Measurements from ENCODE around the gene BRSK2. TPM values are rescaled to one million over a fixed set of nuclear protein-coding genes. Genes with fewer than 3 reads are reported as not detected.

The BRSK2 gene
- total and polyA plus RNA-seq, 2 experiments from 2014 or later: 4.7 to 13.6 TPM

- no peak overlapping the region for H3K27ac ChIP-seq
- no peaks in the 10 kb centered on the region for H3K79me2 ChIP-seq
- H3K27me3 ChIP-seq: no peaks in the 10 kb centered on the region
- H3K9me2 ChIP-seq (replicated peaks; ENCODE audit: insufficient read depth): no peaks in the 10 kb centered on the region
- H3K36me3 ChIP-seq (replicated peaks; ENCODE audit: insufficient read depth, low read depth): no peaks in the 10 kb centered on the region
- WGBS (ENCODE audit: low lambda C conversion rate, missing lambda C conversion rate): 85% methylated on average over 13 of the region's 17 CpGs
- H2AFZ ChIP-seq: no peak overlapping the region
- no peaks in the 10 kb centered on the region for H3K4me1 ChIP-seq (ENCODE audit: insufficient read depth)
- TF ChIP-seq EZH2 (IDR thresholded peaks at IDR 0.05; ENCODE audit: borderline replicate concordance) (no peak), EZH2phosphoT487 (IDR thresholded peaks at IDR 0.05; ENCODE audit: low read depth, severe bottlenecking, unreplicated experiment) (no peak), CTCF (IDR thresholded peaks at IDR 0.05; ENCODE audit: poor library complexity) (no peak)
- no peak overlapping the region for H3K4me2 ChIP-seq
- no peak for DNase-seq (ENCODE audit: low spot score)
- H3K9me3 ChIP-seq (ENCODE audit: low read depth): no peaks in the 10 kb centered on the region
- no peaks in the 10 kb centered on the region for H4K20me1 ChIP-seq (ENCODE audit: insufficient read depth, poor library complexity, severe bottlenecking)
- no peak overlapping the region for H3K4me3 ChIP-seq
Observed at GRCh38 chr11:1425439-1425838, 35.7 kb downstream of the BRSK2 start.

GRCh38 chr11:1428762-1429316 lies 39.1 kb downstream of the BRSK2 start:
- Histone ChIP-seq H3K79me2 (no peaks in the 10 kb centered on the region), H3K9me2 (replicated peaks; ENCODE audit: insufficient read depth) (no peaks in the 10 kb centered on the region), H4K20me1 (ENCODE audit: insufficient read depth, poor library complexity, severe bottlenecking) (no peaks in the 10 kb centered on the region), H2AFZ (no peak overlapping the region), H3K27ac (no peak overlapping the region), H3K4me2 (no peak overlapping the region), H3K4me1 (ENCODE audit: insufficient read depth) (no peaks in the 10 kb centered on the region), H3K4me3 (no peak overlapping the region), H3K27me3 (no peaks in the 10 kb centered on the region), H3K36me3 (replicated peaks; ENCODE audit: insufficient read depth, low read depth) (no peaks in the 10 kb centered on the region), H3K9me3 (ENCODE audit: low read depth) (no peaks in the 10 kb centered on the region)
- WGBS (ENCODE audit: low lambda C conversion rate, missing lambda C conversion rate): 99% methylated on average over 22 of the region's 22 CpGs
- DNase-seq (ENCODE audit: low spot score): no peak
- no peak for TF ChIP-seq CTCF (IDR thresholded peaks at IDR 0.05; ENCODE audit: poor library complexity)
- no peak for TF ChIP-seq EZH2 (IDR thresholded peaks at IDR 0.05; ENCODE audit: borderline replicate concordance)
- TF ChIP-seq EZH2phosphoT487 (IDR thresholded peaks at IDR 0.05; ENCODE audit: low read depth, severe bottlenecking, unreplicated experiment): no peak

DNA sequence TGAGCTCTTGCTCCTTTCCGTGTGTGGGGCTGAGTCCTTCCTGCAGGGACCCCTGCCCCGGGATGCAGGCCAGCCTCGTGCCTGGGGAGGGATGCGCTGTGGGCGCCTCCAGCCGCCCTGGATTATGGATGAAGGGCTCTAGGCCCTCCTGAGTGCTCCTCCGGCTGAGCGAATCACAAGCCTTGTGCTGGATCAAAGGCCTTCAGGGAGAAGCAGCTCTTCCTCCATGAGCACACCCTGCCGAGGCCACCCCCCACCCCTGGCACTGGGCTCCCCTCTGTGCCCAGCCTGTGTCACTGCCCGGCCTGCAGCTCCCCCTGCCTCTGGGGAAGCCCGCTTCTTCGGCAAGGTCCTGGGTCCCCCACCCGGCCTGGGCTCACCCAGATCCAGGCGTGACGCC lies 43.8 kb downstream of the BRSK2 start:
- 90% methylated on average over 15 of the region's 15 CpGs for WGBS (ENCODE audit: low lambda C conversion rate, missing lambda C conversion rate)
- no peak overlapping the region for H3K27ac ChIP-seq

More for the DNA sequence above, 43.8 kb downstream of the BRSK2 start:
- Histone ChIP-seq H3K79me2 (no peaks in the 10 kb centered on the region), H3K36me3 (replicated peaks; ENCODE audit: insufficient read depth, low read depth) (no peaks in the 10 kb centered on the region), H3K27me3 (no peaks in the 10 kb centered on the region), H3K9me2 (replicated peaks; ENCODE audit: insufficient read depth) (no peaks in the 10 kb centered on the region), H3K9me3 (ENCODE audit: low read depth) (no peaks in the 10 kb centered on the region), H3K4me1 (ENCODE audit: insufficient read depth) (peaks cover 23% of the 10 kb centered on the region), H4K20me1 (ENCODE audit: insufficient read depth, poor library complexity, severe bottlenecking) (no peaks in the 10 kb centered on the region), H3K4me2 (no peak overlapping the region), H2AFZ (no peak overlapping the region), H3K4me3 (no peak overlapping the region)
- DNase-seq (ENCODE audit: low spot score): no peak
- TF ChIP-seq EZH2phosphoT487 (IDR thresholded peaks at IDR 0.05; ENCODE audit: low read depth, severe bottlenecking, unreplicated experiment) (no peak), EZH2 (IDR thresholded peaks at IDR 0.05; ENCODE audit: borderline replicate concordance) (no peak), CTCF (IDR thresholded peaks at IDR 0.05; ENCODE audit: poor library complexity) (no peak)
